ENCODE measurements around the gene GAD1.

GAD1 gene

GRCh38 chr2:170897108-170897507 lies 80.4 kb downstream of the GAD1 start:
- DNase-seq = no peak

GRCh38 chr2:170905864-170906263 lies 89.2 kb downstream of the GAD1 start:
- peak in 1 of 2 experiments; percentile 8 for DNase-seq
